Measurements from ENCODE around the gene NEMP2.

The NEMP2 gene

GRCh38 chr2:190490502-190490901 is 44.0 kb downstream of the NEMP2 start:
- Histone ChIP-seq H3K9me3 (replicated peaks; ENCODE audit: insufficient read depth, low read length) (no peaks in the 10 kb centered on the region), H3K27ac (ENCODE audit: low read length) (no peak overlapping the region), H3K36me3 (replicated peaks; ENCODE audit: insufficient read depth, low read length) (no peaks in the 10 kb centered on the region), H3K9me2 (replicated peaks; ENCODE audit: insufficient read depth, low read length) (no peaks in the 10 kb centered on the region), H3K27me3 (replicated peaks; ENCODE audit: insufficient read depth, low read length) (no peaks in the 10 kb centered on the region), H3K79me2 (ENCODE audit: low read length) (no peaks in the 10 kb centered on the region), H2AFZ (ENCODE audit: low read length) (no peak overlapping the region), H3F3A (ENCODE audit: insufficient read depth, low read length) (no peaks in the 10 kb centered on the region), H3K4me2 (ENCODE audit: low read depth, low read length) (no peak overlapping the region), H3K4me1 (ENCODE audit: low read length) (no peaks in the 10 kb centered on the region), H4K20me1 (ENCODE audit: insufficient read depth, low read length) (no peaks in the 10 kb centered on the region), H3K9ac (ENCODE audit: low read length) (no peak overlapping the region), H3K4me3 (ENCODE audit: low read length) (no peak overlapping the region)
- DNase-seq: no peak
- TF ChIP-seq EZH2 (optimal IDR thresholded peaks at IDR 0.05; ENCODE audit: low read depth, low read length) (no peak), CTCF (IDR thresholded peaks at IDR 0.05; ENCODE audit: low read length) (no peak), EZH2phosphoT487 (IDR thresholded peaks at IDR 0.05; ENCODE audit: low read length) (no peak)

- no peaks in the 10 kb centered on the region for H3K27me3 ChIP-seq (replicated peaks; ENCODE audit: insufficient read depth, low read length)
- no peak overlapping the region for H2AFZ ChIP-seq (ENCODE audit: low read length)
- H3K9me3 ChIP-seq (replicated peaks; ENCODE audit: insufficient read depth, low read length): no peaks in the 10 kb centered on the region
- H3K4me2 ChIP-seq (ENCODE audit: low read depth, low read length): no peak overlapping the region
- H3K79me2 ChIP-seq (ENCODE audit: low read length): no peaks in the 10 kb centered on the region
- TF ChIP-seq EZH2phosphoT487 (IDR thresholded peaks at IDR 0.05; ENCODE audit: low read length): no peak
- no peak for TF ChIP-seq EZH2 (optimal IDR thresholded peaks at IDR 0.05; ENCODE audit: low read depth, low read length)
- no peak for TF ChIP-seq CTCF (IDR thresholded peaks at IDR 0.05; ENCODE audit: low read length)
- no peaks in the 10 kb centered on the region for H3K36me3 ChIP-seq (replicated peaks; ENCODE audit: insufficient read depth, low read length)
- H3K9ac ChIP-seq (ENCODE audit: low read length): no peak overlapping the region
- H3K4me3 ChIP-seq (ENCODE audit: low read length): no peak overlapping the region
- no peak for DNase-seq
- no peak overlapping the region for H3K27ac ChIP-seq (ENCODE audit: low read length)
- no peaks in the 10 kb centered on the region for H3F3A ChIP-seq (ENCODE audit: insufficient read depth, low read length)
- no peaks in the 10 kb centered on the region for H4K20me1 ChIP-seq (ENCODE audit: insufficient read depth, low read length)
- H3K9me2 ChIP-seq (replicated peaks; ENCODE audit: insufficient read depth, low read length): no peaks in the 10 kb centered on the region
- H3K4me1 ChIP-seq (ENCODE audit: low read length): no peaks in the 10 kb centered on the region
These were observed 45.0 kb downstream of the NEMP2 start for GRCh38 chr2:190489475-190489874.

GRCh38 chr2:190488516-190489233 is 45.8 kb downstream of the NEMP2 start:
- Histone ChIP-seq H3K9me3 (replicated peaks; ENCODE audit: insufficient read depth, low read length) (no peaks in the 10 kb centered on the region), H3F3A (ENCODE audit: insufficient read depth, low read length) (no peaks in the 10 kb centered on the region), H3K4me2 (ENCODE audit: low read depth, low read length) (no peak overlapping the region), H3K79me2 (ENCODE audit: low read length) (no peaks in the 10 kb centered on the region), H3K27me3 (replicated peaks; ENCODE audit: insufficient read depth, low read length) (no peaks in the 10 kb centered on the region), H3K4me1 (ENCODE audit: low read length) (no peaks in the 10 kb centered on the region), H3K27ac (ENCODE audit: low read length) (no peak overlapping the region), H3K4me3 (ENCODE audit: low read length) (no peak overlapping the region), H4K20me1 (ENCODE audit: insufficient read depth, low read length) (no peaks in the 10 kb centered on the region), H3K9ac (ENCODE audit: low read length) (no peak overlapping the region), H3K9me2 (replicated peaks; ENCODE audit: insufficient read depth, low read length) (no peaks in the 10 kb centered on the region), H2AFZ (ENCODE audit: low read length) (no peak overlapping the region), H3K36me3 (replicated peaks; ENCODE audit: insufficient read depth, low read length) (no peaks in the 10 kb centered on the region)
- TF ChIP-seq CTCF (IDR thresholded peaks at IDR 0.05; ENCODE audit: low read length) (no peak), EZH2 (optimal IDR thresholded peaks at IDR 0.05; ENCODE audit: low read depth, low read length) (no peak), EZH2phosphoT487 (IDR thresholded peaks at IDR 0.05; ENCODE audit: low read length) (no peak)
- DNase-seq: no peak
